GM23338 (cell line): ENCODE results near the gene PIK3R3. TPM values are rescaled to one million over a fixed set of nuclear protein-coding genes. Genes with fewer than 3 reads are reported as not detected.

Experiments used
- ATAC-seq: fragments of 200-7000 bp; cut with Tn5 transposase; 3 replicates; pipeline ENCODE4 v1.9.1; 2020
- DNase-seq: peaks from one replicate; pipeline ENCODE4 v3.0.0-alpha.2; 2015; ENCODE audit warnings: low spot score
- H2AFZ ChIP-seq: fragments of 200-600 bp; sonication (generic); 2 replicates; pipeline ENCODE4 v1.8.0; 2016; ENCODE audit warnings: antibody characterized with exemption, mild to moderate bottlenecking, moderate library complexity
- H3F3A ChIP-seq: fragments of 200-600 bp; sonication (generic); replicated peaks from 2 replicates; pipeline ENCODE4 v1.8.0; 2017; ENCODE audit warnings: antibody characterized with exemption, mixed run types, low read depth
- H3K27ac ChIP-seq: fragments of 200-600 bp; sonication (generic); 2 replicates; pipeline ENCODE4 v1.6.1; 2016; ENCODE audit warnings: low read depth
- H3K27me3 ChIP-seq: fragments of 200-600 bp; sonication (generic); 2 replicates; pipeline ENCODE4 v1.8.0; 2016; ENCODE audit warnings: mild to moderate bottlenecking, mixed run types, moderate library complexity; ENCODE audit not compliant: insufficient read depth
- H3K36me3 ChIP-seq: fragments of 200-600 bp; sonication (generic); 2 replicates; pipeline ENCODE4 v1.8.0; 2016; ENCODE audit warnings: mild to moderate bottlenecking; ENCODE audit not compliant: insufficient read depth
- H3K4me1 ChIP-seq: fragments of 200-600 bp; sonication (generic); 2 replicates; pipeline ENCODE4 v1.8.0; 2016; ENCODE audit warnings: mild to moderate bottlenecking, moderate library complexity; ENCODE audit not compliant: insufficient read depth
- H3K4me2 ChIP-seq: fragments of 200-600 bp; sonication (generic); 2 replicates; pipeline ENCODE4 v1.7.1; 2017; ENCODE audit warnings: mixed run types
- H3K4me3 ChIP-seq: fragments of 200-600 bp; sonication (generic); 2 replicates; pipeline ENCODE4 v1.6.1; 2016; ENCODE audit warnings: mixed run types
- H3K79me2 ChIP-seq: fragments of 200-600 bp; sonication (generic); replicated peaks from 2 replicates; pipeline ENCODE4 v1.8.0; 2017; ENCODE audit warnings: mild to moderate bottlenecking; ENCODE audit not compliant: insufficient read depth
- H3K9me2 ChIP-seq: fragments of 200-600 bp; sonication (generic); 2 replicates; pipeline ENCODE4 v1.8.0; 2017; ENCODE audit not compliant: insufficient read depth
- H4K20me1 ChIP-seq: fragments of 200-600 bp; sonication (generic); replicated peaks from 2 replicates; pipeline ENCODE4 v1.8.0; 2017; ENCODE audit warnings: mild to moderate bottlenecking; ENCODE audit not compliant: insufficient read depth
- H3K27ac Mint-ChIP-seq: 2 replicates; pipeline ENCODE4 v1.8.0; 2020; ENCODE audit warnings: inconsistent platforms, mild to moderate bottlenecking, moderate library complexity, mixed read lengths
- H3K27me3 Mint-ChIP-seq: 3 replicates; pipeline ENCODE4 v1.8.0; 2022; ENCODE audit warnings: low read depth, mild to moderate bottlenecking, moderate library complexity, mixed read lengths, inconsistent platforms; ENCODE audit not compliant: insufficient read depth, poor library complexity
- H3K36me3 Mint-ChIP-seq: 3 replicates; pipeline ENCODE4 v1.8.0; 2021; ENCODE audit warnings: low read depth, mild to moderate bottlenecking, inconsistent platforms, moderate library complexity, mixed read lengths
- H3K4me1 Mint-ChIP-seq: 3 replicates; pipeline ENCODE4 v1.8.0; 2020; ENCODE audit warnings: mild to moderate bottlenecking, inconsistent platforms, mixed read lengths
- H3K4me3 Mint-ChIP-seq: 3 replicates; pipeline ENCODE4 v1.8.0; 2021; ENCODE audit warnings: moderate library complexity, mild to moderate bottlenecking, inconsistent platforms, mixed read lengths
- H3K9me3 Mint-ChIP-seq: 3 replicates; pipeline ENCODE4 v1.8.0; 2020; ENCODE audit warnings: moderate library complexity, mild to moderate bottlenecking, inconsistent platforms, mixed read lengths
- CREB1 ChIP-seq: fragments of 250-450 bp; sonication (Bioruptor Pico); IDR thresholded peaks from 2 replicates; pipeline ENCODE4 v1.5.0; 2020; ENCODE audit warnings: low read depth, mild to moderate bottlenecking, moderate library complexity
- CTCF ChIP-seq, 2 experiments: fragments of 200-600 bp in 1 of 2; sonication (generic) in 1 of 2; conservative IDR thresholded peaks; 2 replicates each; pipeline versions ENCODE4 v1.5.1 to v1.6.1; 2016 to 2017; ENCODE audit warnings: antibody characterized with exemption in 2 of 2, low read depth in 2 of 2, mild to moderate bottlenecking in 2 of 2, moderate library complexity in 1 of 2
- ETS1 ChIP-seq: IDR thresholded peaks from 2 replicates; pipeline ENCODE4 v1.6.1; 2016; ENCODE audit warnings: antibody characterized with exemption
- EZH2 ChIP-seq: fragments of 200-600 bp; sonication (generic); IDR thresholded peaks from one replicate; pipeline ENCODE4 v1.8.0; 2017; ENCODE audit warnings: antibody characterized with exemption, mild to moderate bottlenecking, low read depth; ENCODE audit not compliant: unreplicated experiment
- EZH2phosphoT487 ChIP-seq: fragments of 200-600 bp; sonication (generic); IDR thresholded peaks from one replicate; pipeline ENCODE4 v1.8.1; 2018; ENCODE audit warnings: antibody characterized with exemption; ENCODE audit not compliant: unreplicated experiment
- JUNB ChIP-seq: IDR thresholded peaks from one replicate; pipeline ENCODE4 v1.6.1; 2016; ENCODE audit warnings: antibody characterized with exemption; ENCODE audit not compliant: unreplicated experiment
- NANOG ChIP-seq: IDR thresholded peaks from 2 replicates; pipeline ENCODE4 v1.6.1; 2016; ENCODE audit warnings: antibody characterized with exemption, borderline replicate concordance
- POLR2AphosphoS5 ChIP-seq: IDR thresholded peaks from 2 replicates; pipeline ENCODE4 v1.6.1; 2016; ENCODE audit warnings: antibody characterized with exemption, low read depth
- REST ChIP-seq: IDR thresholded peaks from one replicate; pipeline ENCODE4 v1.6.1; 2018; ENCODE audit warnings: antibody characterized with exemption; ENCODE audit not compliant: unreplicated experiment
- STAT1 ChIP-seq: IDR thresholded peaks from one replicate; pipeline ENCODE4 v1.6.1; 2016; ENCODE audit warnings: antibody characterized with exemption; ENCODE audit not compliant: unreplicated experiment
- ZNF114 ChIP-seq: fragments of 250-450 bp; sonication (Bioruptor Pico); IDR thresholded peaks from 2 replicates; pipeline ENCODE4 v1.5.0; 2020; ENCODE audit warnings: mild to moderate bottlenecking, moderate library complexity
- ZNF331 ChIP-seq: fragments of 250-450 bp; sonication (Bioruptor Pico); IDR thresholded peaks from 2 replicates; pipeline ENCODE4 v1.5.0; 2020; ENCODE audit warnings: low read depth, mild to moderate bottlenecking, moderate library complexity
- ZNF462 ChIP-seq: fragments of 250-450 bp; sonication (Bioruptor Pico); IDR thresholded peaks from 2 replicates; pipeline ENCODE4 v1.5.0; 2020; ENCODE audit warnings: mild to moderate bottlenecking, moderate library complexity
- polyA plus RNA-seq: library from polyadenylated mRNA; unstranded; fragments of >200 nt; fragmentation: Nextera tagmentation; extraction: Ambion mirVana; gene quantifications from 2 replicates; pipeline ENCODE4 v1.2.1, GENCODE V29; 2016
- total RNA-seq: library from RNA; depleted of rRNA; stranded (reverse); fragments of >200 nt; shearing (Covaris generic); gene quantifications from 2 replicates; pipeline ENCODE4 v1.2.3, GENCODE V29; 2014

The PIK3R3 gene
- total and polyA plus RNA-seq, 2 experiments from 2014 or later: 7.5 to 8.6 TPM

GRCh38 chr1:46005594-46005993, 126.8 kb downstream of the PIK3R3 start (continued):
- TF ChIP-seq CREB1 (CRISPR knock-in tag) (no peak), JUNB (no peak)

GRCh38 chr1:46004492-46004891, 127.9 kb downstream of the PIK3R3 start:
- Mint-ChIP-seq H3K27ac (no peak overlapping the region), H3K36me3 (peaks cover 29% of the 10 kb centered on the region), H3K4me3 (no peak overlapping the region), H3K4me1 (peaks cover 10% of the 10 kb centered on the region; the same call in 2 of the 3 replicates), H3K9me3 (no peaks in the 10 kb centered on the region), H3K27me3 (peaks cover 4% of the 10 kb centered on the region)
- Histone ChIP-seq H3K4me1 (no peaks in the 10 kb centered on the region), H3F3A (no peaks in the 10 kb centered on the region), H3K9me2 (no peaks in the 10 kb centered on the region), H3K36me3 (peaks cover 3% of the 10 kb centered on the region; the same call in 1 of the 2 replicates), H3K4me3 (no peak overlapping the region), H3K27ac (no peak overlapping the region), H3K79me2 (no peaks in the 10 kb centered on the region), H3K27me3 (no peaks in the 10 kb centered on the region), H4K20me1 (0 out of 2 replicates have a peak, but pooled peaks cover under 1% of the 10 kb centered on the region), H3K4me2 (no peak overlapping the region), H2AFZ (no peak overlapping the region)
- ATAC-seq (no peak), DNase-seq (no peak)
- TF ChIP-seq POLR2AphosphoS5 (no peak), STAT1 (no peak), CTCF (conservative IDR thresholded peaks at IDR 0.05; ENCODE audit: low read depth in 2 of 2) (no peak), JUNB (no peak), ZNF331 (CRISPR knock-in tag) (no peak), ZNF462 (CRISPR knock-in tag) (no peak), ETS1 (no peak), REST (no peak), NANOG (no peak), CREB1 (CRISPR knock-in tag) (no peak), ZNF114 (no peak), EZH2 (no peak), EZH2phosphoT487 (no peak)
